ENCODE data around the gene CTCF.
"Not testable (repeated sequence)": the region's sequence is repeated elsewhere in the genome, so short reads cannot be mapped to it uniquely, and the experiment has no call there.

Gene CTCF

GRCh38 chr16:67562526-67562917 lies at the start of gene CTCF:
CTCF (plus strand) TSS chr16:67562526; CDS start chr16:67610833, 48,307 bp downstream.
- no peak for TF ChIP-seq CTCF (IDR thresholded peaks at IDR 0.05)

GRCh38 chr16:67513892-67514291 lies 48.4 kb upstream of the CTCF start:
- not testable (repeated sequence) for H3K4me1 Mint-ChIP-seq; H3K9me3 Mint-ChIP-seq; H3K4me3 Mint-ChIP-seq; H3K27ac Mint-ChIP-seq; DNase-seq; H3K36me3 Mint-ChIP-seq (ENCODE audit: low read depth)
- H3K27me3 Mint-ChIP-seq (ENCODE audit: low read depth, poor library complexity) = peaks cover 45% of the 10 kb centered on the region

More at GRCh38 chr16:67562526-67562917, at the start of gene CTCF:
- no peaks in the 10 kb centered on the region for H3K9me3 Mint-ChIP-seq
- H3K4me1 Mint-ChIP-seq = peaks cover 34% of the 10 kb centered on the region
- H3K4me3 Mint-ChIP-seq = peak within 1 kb of the TSS; percentile 89
- peak within 1 kb of the TSS; percentile 93 for H3K27ac Mint-ChIP-seq
- peak; percentile 82 for DNase-seq
- peaks cover 9% of the 10 kb centered on the region for H3K36me3 Mint-ChIP-seq (ENCODE audit: low read depth)
- H3K27me3 Mint-ChIP-seq (ENCODE audit: low read depth, poor library complexity) = no peaks in the 10 kb centered on the region

- H3K4me3 Mint-ChIP-seq = no peak overlapping the region
- H3K36me3 Mint-ChIP-seq (ENCODE audit: low read depth) = no peaks in the 10 kb centered on the region
- H3K27me3 Mint-ChIP-seq (ENCODE audit: low read depth, poor library complexity) = peaks cover 49% of the 10 kb centered on the region
- peak; percentile 66 for DNase-seq
- H3K4me1 Mint-ChIP-seq = peaks cover 7% of the 10 kb centered on the region
- TF ChIP-seq CTCF (IDR thresholded peaks at IDR 0.05) = peak; percentile 59
- H3K9me3 Mint-ChIP-seq = peaks cover 3% of the 10 kb centered on the region
- no peak overlapping the region for H3K27ac Mint-ChIP-seq
These were observed 47.9 kb upstream of the CTCF start for GRCh38 chr16:67514382-67514828.

- Mint-ChIP-seq H3K36me3 (ENCODE audit: low read depth) (no peaks in the 10 kb centered on the region), H3K9me3 (peaks cover 3% of the 10 kb centered on the region), H3K4me1 (peaks cover 11% of the 10 kb centered on the region), H3K4me3 (no peak overlapping the region), H3K27me3 (ENCODE audit: low read depth, poor library complexity) (peaks cover 68% of the 10 kb centered on the region), H3K27ac (peak overlapping the region; percentile 61)
- DNase-seq = no peak
- no peak for TF ChIP-seq CTCF (IDR thresholded peaks at IDR 0.05)
These were observed 45.8 kb upstream of the CTCF start for GRCh38 chr16:67516296-67517154.

- no peak for DNase-seq
- H3K27me3 Mint-ChIP-seq (ENCODE audit: low read depth, poor library complexity) = peaks cover 68% of the 10 kb centered on the region
- peaks cover 3% of the 10 kb centered on the region for H3K9me3 Mint-ChIP-seq
These were observed 45.2 kb upstream of the CTCF start for GRCh38 chr16:67517155-67517445.

More at GRCh38 chr16:67517155-67517445, 45.2 kb upstream of the CTCF start:
- no peaks in the 10 kb centered on the region for H3K36me3 Mint-ChIP-seq (ENCODE audit: low read depth)
- no peak for TF ChIP-seq CTCF (IDR thresholded peaks at IDR 0.05)
- no peak overlapping the region for H3K4me3 Mint-ChIP-seq
- peaks cover 14% of the 10 kb centered on the region for H3K4me1 Mint-ChIP-seq
- H3K27ac Mint-ChIP-seq = peak overlapping the region; percentile 61

Data from nephron progenitor cell (in vitro differentiated cells).